Dermis microvascular lymphatic vessel endothelial cell (primary cell): Measurements from ENCODE around the gene HLA-DQB1. TPM values are rescaled to one million over a fixed set of nuclear protein-coding genes. Genes with fewer than 3 reads are reported as not detected.
"Not testable (repeated sequence)": the region's sequence is repeated elsewhere in the genome, so short reads cannot be mapped to it uniquely, and the experiment has no call there.

Source experiments
- DNase-seq, 2 donors: peaks; one replicate each; pipeline versions ENCODE4 v3.0.0 to v3.0.0-alpha.2; 2010; ENCODE audit warnings: low read depth in 2 of 2
- total RNA-seq: library from RNA; depleted of rRNA; stranded (reverse); fragments of >200 nt; gene quantifications from 2 replicates; pipeline ENCODE4 v1.2.1, GENCODE V29; 2014

The HLA-DQB1 gene
- total RNA-seq, 1 donor from 2014 or later: under 0.01 TPM

DNA sequence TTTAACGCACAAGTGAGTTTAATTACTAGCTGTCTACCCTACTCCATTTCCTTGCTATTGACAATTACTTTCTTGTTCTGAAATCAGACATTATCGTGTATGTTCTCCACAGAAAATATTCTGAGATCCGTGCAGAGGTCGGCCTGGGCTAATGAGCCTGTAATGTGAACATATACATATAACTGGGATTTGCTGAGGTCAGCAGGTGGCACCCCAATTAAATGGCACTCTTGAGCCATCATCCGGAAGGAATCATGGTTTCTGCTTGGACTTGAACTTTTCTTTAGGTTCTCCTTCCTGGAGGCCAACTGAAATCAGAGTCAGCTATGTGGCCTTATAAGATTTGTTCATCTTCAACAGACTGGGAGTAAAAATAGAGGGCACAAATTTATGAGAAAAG, 3.6 kb downstream of the HLA-DQB1 start:
- no peak for DNase-seq

DNA sequence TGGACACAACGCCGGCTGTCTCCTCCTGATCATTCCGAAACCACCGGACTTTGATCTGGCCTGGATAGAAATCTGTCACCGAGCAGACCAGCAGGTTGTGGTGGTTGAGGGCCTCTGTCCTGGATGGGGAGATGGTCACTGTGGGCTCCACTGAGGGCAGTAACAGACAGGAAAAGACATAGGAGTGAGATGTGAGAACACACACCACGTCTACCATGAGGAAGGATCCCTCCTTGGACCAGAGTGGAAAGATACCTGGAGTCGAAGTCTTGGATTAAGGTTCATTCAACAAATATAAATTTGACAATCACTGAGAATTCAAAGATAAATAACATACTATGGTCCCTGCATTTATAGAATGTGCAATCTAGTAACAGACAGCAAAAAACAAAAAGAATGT, 4.4 kb downstream of the HLA-DQB1 start:
- DNase-seq: no peak

DNA sequence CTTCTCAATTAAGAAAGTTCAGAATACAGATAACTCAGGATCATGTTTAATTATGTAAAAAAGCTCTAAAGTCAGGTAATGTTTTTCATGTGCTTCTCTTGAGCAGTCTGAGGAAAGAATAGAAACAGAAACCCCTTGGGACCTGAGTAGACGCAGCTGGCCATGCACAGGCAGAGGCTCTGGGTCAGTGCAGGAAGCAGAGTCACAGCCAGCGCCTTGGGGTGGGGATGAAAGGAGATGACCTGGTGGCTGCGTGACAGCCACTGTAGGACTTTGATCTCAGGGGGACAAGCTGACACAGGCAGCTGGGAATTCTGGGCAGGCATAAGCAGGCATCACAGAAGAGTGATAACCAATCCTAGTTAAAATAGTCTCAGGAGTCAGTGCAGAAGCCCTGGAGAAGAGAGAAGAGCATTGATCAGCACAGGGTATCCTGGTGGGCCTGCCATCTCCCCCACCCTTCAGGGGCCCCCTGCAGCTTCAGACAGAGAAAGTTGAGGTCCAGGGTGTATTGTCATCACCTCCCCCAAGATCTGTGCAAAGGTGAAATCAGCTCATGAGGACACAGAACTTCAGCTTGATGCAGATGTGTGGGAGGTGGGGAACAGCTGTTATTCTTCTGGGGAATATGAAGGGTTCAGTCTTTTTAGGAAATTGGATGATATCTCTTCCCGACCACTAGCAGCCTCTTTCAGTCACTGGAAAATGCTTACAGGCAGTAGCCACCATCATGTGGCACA, 6.4 kb downstream of the HLA-DQB1 start:
- no peak for DNase-seq

DNA sequence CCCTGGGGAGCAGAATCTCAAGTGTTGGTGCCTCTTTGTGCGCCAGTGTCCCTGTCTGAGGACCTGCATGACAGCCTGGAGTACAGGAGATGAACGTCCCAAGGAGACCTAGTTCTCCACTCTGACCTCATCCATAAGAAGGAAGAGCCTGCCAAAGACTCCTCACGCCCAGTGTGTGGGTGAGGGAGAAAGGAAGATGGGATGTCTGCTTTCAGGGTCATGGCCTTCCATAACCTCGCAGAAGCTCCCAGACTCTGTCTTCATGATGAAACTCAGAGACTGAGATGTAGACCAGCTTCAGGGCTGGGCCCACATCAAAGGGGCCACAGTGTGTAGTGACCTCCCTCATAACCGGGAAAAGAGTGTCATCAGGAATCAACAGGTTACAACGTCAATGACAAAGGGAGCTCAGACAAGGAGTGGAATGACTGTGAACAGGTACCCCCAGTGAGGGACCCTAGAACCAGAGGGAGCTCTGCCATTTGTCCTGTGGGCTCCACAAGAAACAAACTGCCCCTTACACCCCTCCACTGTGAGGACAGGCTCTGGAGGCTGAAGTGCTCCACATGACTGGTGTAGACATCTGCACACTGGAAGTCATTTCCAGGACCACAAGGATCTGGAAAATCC, 8.1 kb downstream of the HLA-DQB1 start:
- DNase-seq: no peak

DNA sequence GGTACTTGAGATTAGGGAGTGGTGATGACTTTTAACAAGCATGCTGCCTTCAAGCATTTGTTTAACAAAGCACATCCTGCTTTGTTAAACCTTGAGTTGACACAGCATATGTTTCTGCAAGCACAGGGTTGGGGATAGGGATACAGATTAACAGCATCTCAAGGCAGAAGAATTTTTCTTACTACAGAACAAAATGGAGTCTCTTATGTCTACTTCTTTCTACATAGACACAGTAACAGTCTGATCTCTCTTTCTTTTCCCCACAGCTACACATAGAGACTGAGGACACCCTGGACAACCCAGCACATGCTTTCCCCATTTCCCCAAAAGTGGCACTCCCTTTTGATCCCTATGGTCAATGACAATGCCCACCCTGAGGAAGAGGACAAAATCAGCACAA, 8.6 kb downstream of the HLA-DQB1 start:
- DNase-seq: not testable (repeated sequence)

DNA sequence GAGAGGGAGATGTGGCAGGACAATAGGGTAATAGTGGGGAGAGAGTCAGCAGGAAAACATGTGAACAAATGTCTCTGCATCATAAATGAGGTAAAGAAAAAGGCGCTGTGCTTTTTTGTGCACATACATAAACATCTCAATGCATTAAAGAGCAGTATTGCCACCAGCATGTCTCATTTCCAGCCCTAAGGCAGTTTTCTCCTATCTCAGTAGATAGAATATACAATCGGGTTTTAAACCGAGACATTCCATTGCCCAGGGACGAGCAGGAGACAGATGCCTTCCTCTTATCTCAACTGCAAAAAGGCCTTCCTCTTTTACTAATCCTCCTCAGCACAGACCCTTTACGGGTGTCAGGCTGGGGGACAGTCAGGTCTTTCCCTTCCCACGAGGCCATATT, 9.1 kb downstream of the HLA-DQB1 start:
- DNase-seq: not testable (repeated sequence)

DNA sequence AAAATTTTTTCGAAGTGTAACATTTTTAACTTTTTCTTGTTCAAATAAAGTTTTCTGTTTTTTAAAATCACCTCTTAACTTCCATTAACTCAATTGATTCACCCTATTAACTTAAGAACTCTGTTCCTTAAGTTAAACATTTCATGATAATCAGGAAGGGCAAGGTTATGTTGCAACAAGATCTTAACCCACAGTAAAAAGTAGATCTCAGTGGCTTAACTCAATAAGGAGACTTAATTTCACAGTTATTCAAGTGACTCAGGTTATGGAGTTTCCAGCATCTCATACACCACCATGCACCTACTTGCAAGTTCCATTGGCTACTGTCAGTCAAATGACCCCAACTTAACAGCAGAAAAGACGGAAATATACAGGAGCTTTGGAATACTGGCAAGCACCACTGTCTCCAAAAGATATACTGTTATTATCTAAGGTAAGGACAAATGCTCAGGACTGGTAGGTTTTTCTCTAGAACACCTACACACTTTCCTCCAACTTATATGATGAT, 11.2 kb downstream of the HLA-DQB1 start:
- no peak for DNase-seq

DNA sequence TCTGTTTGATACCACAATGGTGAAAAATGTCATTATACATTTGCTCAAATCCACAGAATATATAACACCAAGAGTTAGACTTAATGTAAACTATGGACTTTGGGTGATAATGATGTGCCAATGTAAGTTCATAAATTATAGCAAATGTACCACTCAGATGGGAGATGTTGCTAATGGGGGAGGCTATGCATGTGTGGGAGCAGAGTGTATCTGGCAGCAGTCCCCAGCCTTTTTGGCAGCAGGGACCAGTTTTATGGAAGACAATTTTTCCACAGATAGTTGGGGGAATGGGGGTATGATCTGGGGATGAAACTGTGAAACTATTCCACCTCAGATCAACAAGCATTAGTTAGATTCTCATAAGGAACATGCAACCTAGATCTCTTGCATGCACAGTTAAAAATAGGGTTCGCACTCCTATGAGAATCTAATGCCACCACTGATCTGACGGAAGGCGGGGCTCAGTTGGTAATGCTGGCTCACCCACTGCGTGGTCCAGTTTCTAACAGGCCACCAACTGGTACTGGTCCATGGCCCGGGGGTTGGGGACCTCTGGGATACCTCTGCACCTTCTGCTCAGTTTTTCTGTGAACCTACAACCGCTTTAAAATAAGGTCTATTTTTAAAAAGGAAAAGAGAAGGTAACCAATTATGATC, 21.3 kb downstream of the HLA-DQB1 start:
- DNase-seq: no peak

DNA sequence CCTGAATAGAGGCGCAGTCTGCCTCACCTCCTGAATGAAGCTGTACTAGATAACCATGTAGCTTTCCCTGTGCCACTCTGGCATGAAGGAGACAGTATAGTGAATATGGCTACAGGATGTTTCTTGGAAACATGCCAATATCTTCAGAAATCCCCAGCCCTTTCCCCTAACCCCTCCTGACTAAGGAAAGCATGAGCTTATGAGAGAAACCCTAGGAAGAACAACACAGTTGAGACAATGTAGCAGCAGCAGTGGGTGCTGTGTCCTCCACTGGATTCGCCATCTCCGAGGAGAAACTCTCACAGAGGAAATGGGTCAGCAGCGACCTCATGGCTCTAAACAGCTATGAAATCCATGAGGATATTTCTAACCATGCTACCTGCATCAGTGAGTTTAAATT, 22.6 kb downstream of the HLA-DQB1 start:
- no peak for DNase-seq

DNA sequence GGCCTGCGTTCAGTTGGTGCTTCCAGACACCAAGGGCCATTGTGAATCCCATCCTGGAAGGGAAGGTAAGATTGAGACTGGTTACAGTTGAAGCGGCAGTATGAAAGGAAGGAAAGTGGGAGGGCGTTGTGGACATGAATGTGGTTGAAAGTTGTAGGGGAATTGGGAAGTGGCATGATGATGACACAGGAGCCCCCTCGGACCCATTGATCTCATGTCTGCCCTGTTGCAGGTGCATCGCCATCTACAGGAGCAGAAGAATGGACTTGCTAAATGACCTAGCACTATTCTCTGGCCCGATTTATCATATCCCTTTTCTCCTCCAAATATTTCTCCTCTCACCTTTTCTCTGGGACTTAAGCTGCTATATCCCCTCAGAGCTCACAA, 23.7 kb downstream of the HLA-DQB1 start:
- DNase-seq: no peak

DNA sequence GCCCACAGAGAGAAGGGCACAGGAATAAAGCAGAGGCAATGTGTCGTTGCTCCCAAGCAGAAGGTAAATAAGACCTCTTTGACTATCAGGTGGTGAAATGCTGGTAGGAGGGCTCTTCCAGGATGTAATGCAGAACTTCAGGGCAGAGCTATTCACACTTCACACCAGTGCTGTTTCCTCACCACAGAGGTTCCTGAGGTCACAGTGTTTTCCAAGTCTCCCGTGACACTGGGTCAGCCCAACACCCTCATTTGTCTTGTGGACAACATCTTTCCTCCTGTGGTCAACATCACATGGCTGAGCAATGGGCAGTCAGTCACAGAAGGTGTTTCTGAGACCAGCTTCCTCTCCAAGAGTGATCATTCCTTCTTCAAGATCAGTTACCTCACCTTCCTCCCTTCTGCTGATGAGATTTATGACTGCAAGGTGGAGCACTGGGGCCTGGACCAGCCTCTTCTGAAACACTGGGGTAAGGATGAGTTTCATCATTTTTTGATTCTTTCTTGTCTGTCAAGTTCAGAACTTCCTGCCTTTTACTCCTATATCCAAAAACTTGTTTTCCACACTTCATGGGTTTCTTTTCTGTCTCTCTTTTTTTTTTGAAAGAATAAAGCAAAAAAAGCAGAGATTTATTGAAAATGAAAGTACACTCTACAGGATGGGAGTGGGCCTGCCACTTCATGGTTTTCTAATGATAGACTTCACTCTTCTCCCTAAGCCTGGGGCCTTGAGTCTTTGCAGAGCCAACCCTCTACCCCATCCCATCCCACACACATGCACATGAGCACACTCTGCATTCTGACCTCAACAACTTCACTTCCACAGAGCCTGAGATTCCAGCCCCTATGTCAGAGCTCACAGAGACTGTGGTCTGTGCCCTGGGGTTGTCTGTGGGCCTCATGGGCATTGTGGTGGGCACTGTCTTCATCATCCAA, 24.4 kb downstream of the HLA-DQB1 start:
- not testable (repeated sequence) for DNase-seq

DNA sequence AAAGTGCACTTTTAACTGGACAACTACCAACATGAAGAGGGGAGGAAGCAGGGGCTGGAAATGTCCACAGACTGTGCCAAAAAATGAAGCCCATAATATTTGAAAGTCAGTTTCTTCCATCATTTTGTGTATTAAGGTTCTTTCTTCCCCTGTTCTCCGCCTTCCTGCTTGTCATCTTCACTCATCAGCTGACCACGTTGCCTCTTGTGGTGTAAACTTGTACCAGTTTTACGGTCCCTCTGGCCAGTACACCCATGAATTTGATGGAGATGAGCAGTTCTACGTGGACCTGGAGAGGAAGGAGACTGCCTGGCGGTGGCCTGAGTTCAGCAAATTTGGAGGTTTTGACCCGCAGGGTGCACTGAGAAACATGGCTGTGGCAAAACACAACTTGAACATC, 25.3 kb downstream of the HLA-DQB1 start:
- no peak for DNase-seq

DNA sequence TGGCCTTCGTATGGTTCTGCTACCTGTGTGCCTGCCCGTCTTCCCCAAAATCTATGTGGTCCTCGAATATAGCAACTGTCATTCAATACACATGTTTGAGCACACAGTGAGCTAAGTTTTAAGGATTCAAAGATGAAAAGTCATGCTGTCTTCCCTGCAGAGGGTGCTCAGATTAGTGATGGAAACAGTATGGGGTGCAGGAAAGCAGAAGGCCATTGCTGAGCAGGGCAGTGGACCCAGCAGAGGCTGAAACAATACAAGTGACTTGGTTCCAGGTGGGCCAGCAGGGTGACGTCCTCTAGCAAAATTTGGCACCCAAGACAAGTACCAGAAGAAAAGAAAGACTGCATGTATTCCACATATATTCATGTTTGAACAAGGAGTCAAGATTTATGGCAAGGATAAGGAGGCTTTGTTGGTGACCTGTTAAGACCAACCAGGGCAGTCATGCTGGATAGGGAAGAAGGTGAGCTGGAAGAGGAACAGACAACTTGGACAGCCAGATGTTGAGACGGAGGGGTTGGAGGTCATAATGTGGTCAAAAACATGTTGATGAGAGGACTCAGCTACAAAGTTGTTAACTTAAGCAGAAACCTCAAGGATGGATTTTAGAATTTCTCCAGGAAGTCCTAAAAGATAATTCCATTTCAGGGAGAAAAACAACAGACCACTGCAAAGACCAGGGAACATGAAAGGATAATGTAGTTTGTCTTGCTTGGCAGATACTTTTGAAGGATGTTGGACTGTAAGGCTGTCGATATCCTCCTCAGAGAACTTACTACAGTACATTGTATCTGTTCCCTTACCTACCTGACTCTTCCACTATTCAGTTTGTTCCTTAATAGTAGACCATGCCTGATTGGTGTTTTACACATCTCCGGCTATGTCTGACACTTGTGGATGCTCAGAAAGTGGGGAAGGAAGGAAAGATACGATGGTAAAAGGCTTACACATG, 26.7 kb downstream of the HLA-DQB1 start:
- DNase-seq: no peak

DNA sequence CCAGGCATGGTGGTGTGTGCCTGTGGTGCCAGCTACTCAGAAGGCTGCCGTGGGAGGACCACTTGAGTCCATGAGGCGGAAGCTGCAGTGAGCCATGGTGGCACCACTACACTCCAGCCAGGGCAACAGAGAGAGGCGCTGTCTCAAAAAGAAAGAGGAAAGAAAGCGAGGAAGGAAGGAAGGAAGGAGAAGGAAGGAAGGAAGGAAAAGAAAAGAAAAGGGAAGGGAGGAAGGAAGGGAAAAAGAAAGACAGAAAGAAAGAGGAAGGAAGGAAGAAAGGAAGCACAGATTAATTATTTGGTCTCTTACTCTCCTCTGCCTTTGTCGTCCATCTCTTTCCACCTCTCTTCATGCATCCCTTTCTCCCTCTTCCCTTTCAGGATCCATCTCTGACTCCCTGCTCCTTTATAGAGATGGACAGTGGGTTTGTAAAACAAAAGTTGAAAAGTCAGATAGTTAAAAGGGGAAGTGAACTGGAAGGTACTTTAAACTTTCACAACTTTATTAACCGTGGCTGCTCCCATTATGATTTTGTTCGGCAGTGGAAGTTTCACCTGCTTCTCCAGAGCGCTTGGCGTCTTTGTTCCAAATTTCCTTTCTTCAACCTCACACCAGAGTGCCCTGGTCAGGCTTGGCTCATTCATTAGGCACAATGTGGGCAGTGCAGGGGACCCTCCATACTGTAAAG, 27.8 kb downstream of the HLA-DQB1 start:
- DNase-seq: no peak

DNA sequence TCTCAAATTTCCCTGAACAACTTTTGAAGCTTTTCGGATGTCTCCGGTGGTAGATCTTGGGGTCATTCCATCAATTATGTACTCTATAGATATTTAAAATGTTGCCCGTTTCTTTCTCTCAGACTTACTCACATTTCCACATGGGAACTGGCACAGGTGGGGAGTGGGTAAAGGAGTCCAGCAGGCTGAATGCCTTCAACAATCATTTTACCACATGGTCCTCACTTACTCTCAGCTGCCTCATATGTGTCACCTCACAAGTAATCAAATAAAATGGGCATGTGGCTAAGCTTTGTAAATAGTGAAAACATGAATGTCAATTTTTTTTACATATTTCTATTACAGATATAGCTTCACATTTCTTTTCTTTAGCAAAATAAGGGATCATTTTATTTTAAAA, 28.6 kb downstream of the HLA-DQB1 start:
- no peak for DNase-seq

DNA sequence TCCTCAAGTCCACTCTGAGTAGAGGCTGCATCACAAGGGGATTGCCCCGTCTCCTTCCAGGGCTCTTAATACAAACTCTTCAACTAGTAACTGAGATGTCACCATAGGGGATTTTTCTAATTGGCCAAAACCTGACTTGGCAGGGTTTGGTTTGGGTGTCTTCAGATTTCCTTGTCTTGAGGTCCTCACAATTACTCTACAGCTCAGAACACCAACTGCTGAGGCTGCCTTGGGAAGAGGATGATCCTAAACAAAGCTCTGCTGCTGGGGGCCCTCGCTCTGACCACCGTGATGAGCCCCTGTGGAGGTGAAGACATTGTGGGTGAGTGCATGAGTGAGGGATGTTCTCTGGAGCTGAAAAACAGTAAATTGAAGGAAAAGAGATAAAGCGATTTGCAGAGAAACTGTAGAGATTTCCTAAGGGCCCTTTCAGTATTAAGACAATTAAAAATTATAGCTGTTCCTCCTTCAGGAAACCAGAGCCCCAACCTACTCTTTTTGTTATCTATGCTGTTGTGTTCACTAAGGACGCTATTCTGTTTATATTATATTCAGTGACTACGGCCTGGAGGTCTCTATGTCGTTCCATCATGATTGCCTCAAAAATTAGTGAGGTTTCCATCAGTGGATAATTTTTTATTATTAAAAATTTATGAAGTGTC, 29.1 kb downstream of the HLA-DQB1 start, which contains the start of gene HLA-DQA1:
Gene HLA-DQA1 (plus strand): TSS at position 188 of the 662 bp plus-strand sequence. CDS start 53 bp downstream, at position 241.
- DNase-seq: no peak

DNA sequence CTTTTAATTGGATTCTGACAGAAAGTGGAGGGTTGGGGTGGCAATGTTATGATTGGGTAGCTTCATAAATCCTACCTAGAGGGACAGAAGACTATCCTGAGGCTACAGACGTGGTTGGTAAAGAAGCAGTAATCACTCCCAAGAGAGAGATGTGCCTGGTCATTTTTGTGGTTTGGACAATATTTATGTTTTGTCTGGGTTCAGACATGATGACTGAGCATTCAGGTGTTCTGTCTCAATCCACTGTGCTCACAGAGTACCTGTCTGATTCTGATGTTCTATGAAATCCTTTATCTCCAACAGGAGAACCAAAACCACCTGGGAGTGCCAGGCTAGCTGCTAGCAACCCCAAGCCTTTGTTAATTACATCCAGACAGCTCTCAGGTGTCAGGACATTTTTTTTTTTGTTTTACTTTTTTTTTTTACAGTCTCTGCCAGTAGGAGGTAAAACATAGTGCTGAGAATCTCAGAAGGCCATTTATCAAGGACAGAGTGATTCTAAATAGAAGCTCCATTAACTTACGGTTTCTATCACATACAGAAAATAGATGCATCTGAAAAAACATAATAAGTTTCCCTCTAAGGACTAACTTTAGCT, 30.8 kb downstream of the HLA-DQB1 start:
- no peak for DNase-seq

DNA sequence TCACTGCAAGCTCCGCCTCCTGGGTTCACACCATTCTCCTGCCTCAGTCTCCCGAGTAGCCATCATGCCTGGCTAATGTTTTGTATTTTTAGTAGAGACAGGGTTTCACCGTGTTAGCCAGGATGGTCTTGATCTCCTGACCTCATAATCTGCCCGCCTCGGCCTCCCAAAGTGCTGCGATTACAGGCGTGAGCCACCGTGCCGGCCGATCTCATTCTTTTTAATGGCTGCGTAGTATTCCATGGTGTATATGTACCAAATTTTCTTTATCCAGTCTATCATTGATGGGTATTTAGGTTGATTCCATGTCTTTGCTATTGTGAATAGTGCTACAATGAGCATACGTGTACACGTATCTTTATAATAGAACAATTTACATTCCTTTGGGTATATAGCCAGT, 36.7 kb downstream of the HLA-DQB1 start:
- not testable (repeated sequence) for DNase-seq

DNA sequence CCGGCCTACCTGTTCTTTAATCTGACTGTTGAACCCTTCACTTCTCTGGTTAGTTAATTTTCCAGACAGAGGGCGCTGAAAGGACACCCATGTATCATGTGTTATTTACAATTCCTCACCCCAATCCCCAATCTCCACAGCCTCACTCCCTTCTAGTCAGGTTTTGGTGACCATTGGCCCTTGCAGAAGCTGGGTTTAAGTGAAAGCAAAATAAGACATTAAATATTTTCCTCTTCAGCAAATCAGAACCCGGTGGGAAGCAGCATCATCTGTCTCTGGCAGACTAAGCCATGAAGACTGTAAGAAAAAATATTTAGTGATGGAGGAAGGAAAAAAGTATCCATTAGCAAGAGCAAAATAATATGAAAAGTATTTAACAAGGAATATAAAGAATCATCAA, 38.6 kb downstream of the HLA-DQB1 start:
- peak; percentile 24 to 49 for DNase-seq
